BLaER1 (cell line): ENCODE results near the gene WNT7A.
"Not testable (repeated sequence)": the region's sequence is repeated elsewhere in the genome, so short reads cannot be mapped to it uniquely, and the experiment has no call there.

Source experiments
- H3K27ac ChIP-seq: shearing (Covaris generic); formaldehyde crosslinking; 2 replicates; pipeline ENCODE4 v1.8.1; 2022
- H3K27me3 ChIP-seq: shearing (Covaris generic); formaldehyde crosslinking; 2 replicates; pipeline ENCODE4 v1.8.1; 2022
- H3K36me3 ChIP-seq: shearing (Covaris generic); formaldehyde crosslinking; 2 replicates; pipeline ENCODE4 v1.8.1; 2022
- H3K4me1 ChIP-seq: shearing (Covaris generic); formaldehyde crosslinking; 2 replicates; pipeline ENCODE4 v1.8.1; 2022
- H3K4me2 ChIP-seq: shearing (Covaris generic); formaldehyde crosslinking; 2 replicates; pipeline ENCODE4 v1.8.1; 2022
- H3K4me3 ChIP-seq: shearing (Covaris generic); formaldehyde crosslinking; 2 replicates; pipeline ENCODE4 v1.8.1; 2022
- H3K9ac ChIP-seq: shearing (Covaris generic); formaldehyde crosslinking; 2 replicates; pipeline ENCODE4 v1.8.1; 2022
- H3K9me3 ChIP-seq: shearing (Covaris generic); formaldehyde crosslinking; 2 replicates; pipeline ENCODE4 v1.8.1; 2022
- H4K20me1 ChIP-seq: shearing (Covaris generic); formaldehyde crosslinking; 2 replicates; pipeline ENCODE4 v1.8.1; 2022
- Cebpa-rat ChIP-seq: shearing (Covaris generic); IDR thresholded peaks from 2 replicates; pipeline ENCODE4 v1.8.1; 2022

WNT7A gene

GRCh38 chr3:13879946-13880810 is at the start of gene WNT7A:
Gene WNT7A, minus strand, starts transcription at chr3:13880071. Its CDS starts 255 bp downstream, at chr3:13879816.
- H3K4me1 ChIP-seq, result no peaks in the 10 kb centered on the region
- H4K20me1 ChIP-seq, result peaks cover 28% of the 10 kb centered on the region; the same call in 1 of the 2 replicates
- no peaks in the 10 kb centered on the region for H3K36me3 ChIP-seq
- no peak within 1 kb of the TSS for H3K4me2 ChIP-seq
- H3K27ac ChIP-seq, result no peak within 1 kb of the TSS
- H3K27me3 ChIP-seq, result peaks cover 87% of the 10 kb centered on the region
- H3K4me3 ChIP-seq, result 0 out of 2 replicates have a peak within 1 kb of the TSS, but pooled peaks have one; percentile 11
- H3K9me3 ChIP-seq, result peaks cover 30% of the 10 kb centered on the region
- no peak for TF ChIP-seq Cebpa-rat
- no peak within 1 kb of the TSS for H3K9ac ChIP-seq

- H3K27me3 ChIP-seq, H3K4me3 ChIP-seq, H3K4me2 ChIP-seq, H4K20me1 ChIP-seq, H3K4me1 ChIP-seq, H3K9ac ChIP-seq, H3K36me3 ChIP-seq, H3K27ac ChIP-seq: not testable (repeated sequence)
- H3K9me3 ChIP-seq, result peaks cover 23% of the 10 kb centered on the region
Observed at GRCh38 chr3:13928741-13929140, 48.9 kb upstream of the WNT7A start.

GRCh38 chr3:13927295-13927694 is 47.4 kb upstream of the WNT7A start:
- Histone ChIP-seq H3K4me3 (no peak overlapping the region), H3K27ac (no peak overlapping the region), H3K4me1 (no peaks in the 10 kb centered on the region), H4K20me1 (no peaks in the 10 kb centered on the region), H3K36me3 (no peaks in the 10 kb centered on the region), H3K4me2 (no peak overlapping the region), H3K9ac (no peak overlapping the region), H3K27me3 (no peaks in the 10 kb centered on the region), H3K9me3 (peaks cover 28% of the 10 kb centered on the region)
- TF ChIP-seq Cebpa-rat, result no peak

GRCh38 chr3:13916375-13916774 is 36.5 kb upstream of the WNT7A start:
- Histone ChIP-seq H3K9me3 (peaks cover 28% of the 10 kb centered on the region), H3K4me2 (no peak overlapping the region), H3K27ac (no peak overlapping the region), H3K4me3 (no peak overlapping the region), H3K9ac (no peak overlapping the region), H3K27me3 (no peaks in the 10 kb centered on the region), H3K4me1 (no peaks in the 10 kb centered on the region), H3K36me3 (no peaks in the 10 kb centered on the region), H4K20me1 (no peaks in the 10 kb centered on the region)
- TF ChIP-seq Cebpa-rat, result no peak

- H3K9me3 ChIP-seq, result peaks cover 81% of the 10 kb centered on the region
- H3K4me3 ChIP-seq, result no peak overlapping the region
- H3K4me1 ChIP-seq, result no peaks in the 10 kb centered on the region
- H3K27me3 ChIP-seq, result no peaks in the 10 kb centered on the region
- TF ChIP-seq Cebpa-rat, result no peak
- no peaks in the 10 kb centered on the region for H4K20me1 ChIP-seq
- no peak overlapping the region for H3K27ac ChIP-seq
- no peak overlapping the region for H3K9ac ChIP-seq
- H3K36me3 ChIP-seq, result peaks cover 5% of the 10 kb centered on the region; the same call in 1 of the 2 replicates
- H3K4me2 ChIP-seq, result no peak overlapping the region
Observed at GRCh38 chr3:13902648-13903238, 22.9 kb upstream of the WNT7A start.

- H3K36me3 ChIP-seq, result peaks cover 5% of the 10 kb centered on the region; the same call in 1 of the 2 replicates
- H3K4me3 ChIP-seq, result no peak overlapping the region
- no peak overlapping the region for H3K27ac ChIP-seq
- TF ChIP-seq Cebpa-rat, result no peak
- H3K4me2 ChIP-seq, result no peak overlapping the region
- H3K27me3 ChIP-seq, result no peaks in the 10 kb centered on the region
- no peaks in the 10 kb centered on the region for H4K20me1 ChIP-seq
- peaks cover 80% of the 10 kb centered on the region for H3K9me3 ChIP-seq
- no peak overlapping the region for H3K9ac ChIP-seq
- H3K4me1 ChIP-seq, result no peaks in the 10 kb centered on the region
Observed at GRCh38 chr3:13901935-13902584, 22.2 kb upstream of the WNT7A start.

GRCh38 chr3:13898346-13898745 is 18.5 kb upstream of the WNT7A start:
- peaks cover 42% of the 10 kb centered on the region for H3K9me3 ChIP-seq
- no peak overlapping the region for H3K4me2 ChIP-seq
- H3K4me1 ChIP-seq, result peaks cover 8% of the 10 kb centered on the region
- no peak overlapping the region for H3K4me3 ChIP-seq
- no peak overlapping the region for H3K27ac ChIP-seq
- H3K9ac ChIP-seq, result no peak overlapping the region
- no peaks in the 10 kb centered on the region for H3K36me3 ChIP-seq
- no peaks in the 10 kb centered on the region for H4K20me1 ChIP-seq
- no peak for TF ChIP-seq Cebpa-rat
- no peaks in the 10 kb centered on the region for H3K27me3 ChIP-seq

GRCh38 chr3:13896473-13897154 is 16.7 kb upstream of the WNT7A start:
- H3K27me3 ChIP-seq, result no peaks in the 10 kb centered on the region
- no peak for TF ChIP-seq Cebpa-rat
- H3K9ac ChIP-seq, result peak overlapping the region; percentile 78; the same call in 1 of the 2 replicates
- H3K4me2 ChIP-seq, result peak overlapping the region; percentile 99
- H3K36me3 ChIP-seq, result no peaks in the 10 kb centered on the region
- H3K4me1 ChIP-seq, result peaks cover 8% of the 10 kb centered on the region
- peak overlapping the region; percentile 71 for H3K4me3 ChIP-seq
- H3K27ac ChIP-seq, result 0 out of 2 replicates have a peak overlapping the region, but pooled peaks have one; percentile 37
- H3K9me3 ChIP-seq, result peaks cover 26% of the 10 kb centered on the region
- H4K20me1 ChIP-seq, result no peaks in the 10 kb centered on the region
